ENCODE data around the gene RHBDL1. TPM values are rescaled to one million over a fixed set of nuclear protein-coding genes. Genes with fewer than 3 reads are reported as not detected.

Gene RHBDL1
- total RNA-seq, 4 donors from 2014 or later, result 1.1 to 1.5 (median 1.3) TPM; not detected in 1

DNA sequence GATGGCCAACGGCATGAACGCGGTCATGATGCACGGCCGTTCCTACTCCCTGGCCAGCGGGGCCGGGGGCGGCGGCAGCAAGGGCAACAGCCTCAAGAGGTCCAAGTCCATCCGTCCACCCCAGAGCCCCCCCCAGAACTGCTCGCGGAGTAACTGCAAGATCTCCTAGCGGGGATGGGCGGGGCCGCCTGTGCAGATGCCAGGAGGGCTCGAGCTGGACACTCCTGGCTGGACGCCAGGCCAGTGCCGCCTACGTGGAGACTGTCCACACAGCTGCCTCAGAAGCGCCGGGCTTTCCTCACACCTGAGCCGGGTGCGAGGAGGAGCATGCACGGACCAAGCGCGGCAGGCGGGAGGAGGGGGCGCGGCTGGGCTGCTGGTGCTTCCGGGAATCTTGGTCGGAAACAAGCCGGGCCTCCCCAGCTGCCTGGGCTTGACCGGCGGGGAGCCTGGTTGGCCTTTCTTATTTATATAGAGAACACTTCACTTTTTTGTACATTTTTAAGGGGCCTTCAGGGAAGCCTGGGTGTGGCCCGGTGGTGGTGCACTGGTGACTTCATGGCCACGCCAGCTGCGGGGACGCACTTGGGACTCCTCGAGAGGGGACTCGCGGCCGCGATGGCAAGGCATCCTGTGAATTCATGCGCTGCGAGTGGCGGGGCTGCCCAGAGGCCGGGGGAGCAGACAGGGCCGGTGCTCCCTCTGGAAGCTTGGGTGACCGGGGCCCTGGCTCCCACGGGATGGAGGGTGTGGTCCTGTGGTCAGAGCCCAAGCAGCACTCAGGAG is 47.8 kb upstream of the RHBDL1 start:
- Histone ChIP-seq H3K9me3 (no peaks in the 10 kb centered on the region), H3K4me3 (no peak overlapping the region), H3K36me3 (peaks cover 0 to 45% of the 10 kb centered on the region in 2 donors), H3K27me3 (peaks cover 17% of the 10 kb centered on the region), H3K27ac (peak overlapping the region in 1 of 4 donors; percentile 19), H3K4me1 (peaks cover 0 to 23% (median 18%) of the 10 kb centered on the region in 3 donors)
- WGBS, 2 donors (ENCODE audit: low coverage in 1 of 2), result 77% methylated on average over 6 of the region's 50 CpGs; no CpG with 5 or more reads in 1 of the 2 donors
- no peak for ATAC-seq
- TF ChIP-seq POLR2AphosphoS5 (IDR thresholded peaks at IDR 0.05) (no peak), EP300 (IDR thresholded peaks at IDR 0.05) (no peak), POLR2A (IDR thresholded peaks at IDR 0.05) (no peak)
- TF ChIP-seq, protein P1, sequence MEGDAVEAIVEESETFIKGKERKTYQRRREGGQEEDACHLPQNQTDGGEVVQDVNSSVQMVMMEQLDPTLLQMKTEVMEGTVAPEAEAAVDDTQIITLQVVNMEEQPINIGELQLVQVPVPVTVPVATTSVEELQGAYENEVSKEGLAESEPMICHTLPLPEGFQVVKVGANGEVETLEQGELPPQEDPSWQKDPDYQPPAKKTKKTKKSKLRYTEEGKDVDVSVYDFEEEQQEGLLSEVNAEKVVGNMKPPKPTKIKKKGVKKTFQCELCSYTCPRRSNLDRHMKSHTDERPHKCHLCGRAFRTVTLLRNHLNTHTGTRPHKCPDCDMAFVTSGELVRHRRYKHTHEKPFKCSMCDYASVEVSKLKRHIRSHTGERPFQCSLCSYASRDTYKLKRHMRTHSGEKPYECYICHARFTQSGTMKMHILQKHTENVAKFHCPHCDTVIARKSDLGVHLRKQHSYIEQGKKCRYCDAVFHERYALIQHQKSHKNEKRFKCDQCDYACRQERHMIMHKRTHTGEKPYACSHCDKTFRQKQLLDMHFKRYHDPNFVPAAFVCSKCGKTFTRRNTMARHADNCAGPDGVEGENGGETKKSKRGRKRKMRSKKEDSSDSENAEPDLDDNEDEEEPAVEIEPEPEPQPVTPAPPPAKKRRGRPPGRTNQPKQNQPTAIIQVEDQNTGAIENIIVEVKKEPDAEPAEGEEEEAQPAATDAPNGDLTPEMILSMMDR (IDR thresholded peaks at IDR 0.05), result no peak

DNA sequence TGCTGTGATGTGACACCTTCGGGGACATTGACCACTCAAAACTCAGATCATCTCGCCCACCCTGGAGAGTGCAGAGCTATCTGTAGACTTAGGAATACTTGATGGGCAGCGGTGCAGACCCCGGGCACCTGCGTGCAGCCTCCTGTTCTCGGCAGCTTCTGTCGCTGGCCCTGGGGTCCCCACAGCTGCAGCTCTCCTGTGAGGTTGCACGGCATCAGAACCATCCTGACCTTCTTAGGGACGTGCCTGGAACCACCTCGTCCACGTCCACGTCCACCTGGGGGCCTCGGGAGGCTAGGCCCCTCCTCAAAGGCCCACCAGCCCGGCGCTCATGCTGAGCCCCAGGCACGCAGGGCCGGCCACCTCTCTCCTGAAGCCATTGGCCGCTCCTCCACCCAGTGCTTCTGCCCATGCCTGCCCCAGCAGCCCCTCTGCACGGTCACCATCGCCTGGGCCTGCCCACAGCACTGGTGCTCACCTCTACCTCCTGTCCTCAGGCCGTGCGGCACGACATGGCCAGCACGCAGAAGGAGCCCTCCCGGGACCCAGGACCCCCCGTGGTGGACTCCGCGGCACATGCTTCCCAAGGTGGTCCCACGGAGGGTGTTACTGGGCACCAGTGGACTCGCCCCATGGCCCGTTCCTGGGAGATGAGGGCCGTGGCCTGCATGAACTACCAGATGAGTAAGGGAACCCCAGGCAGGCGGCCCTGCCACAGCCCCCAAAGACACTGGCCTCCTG is 47.0 kb upstream of the RHBDL1 start:
- TF ChIP-seq POLR2A (IDR thresholded peaks at IDR 0.05), result no peak
- TF ChIP-seq POLR2AphosphoS5 (IDR thresholded peaks at IDR 0.05), result no peak
- no peak for TF ChIP-seq EP300 (IDR thresholded peaks at IDR 0.05)
- Histone ChIP-seq H3K27me3 (peaks cover 19% of the 10 kb centered on the region), H3K9me3 (no peaks in the 10 kb centered on the region), H3K4me3 (no peak overlapping the region), H3K4me1 (peaks cover 0 to 23% (median 18%) of the 10 kb centered on the region in 3 donors), H3K27ac (no peak overlapping the region), H3K36me3 (peaks cover 0 to 53% of the 10 kb centered on the region in 2 donors)
- WGBS, 2 donors (ENCODE audit: low coverage in 1 of 2), result 70% methylated on average over 2 of the region's 33 CpGs; no CpG with 5 or more reads in 1 of the 2 donors
- ATAC-seq, result no peak

DNA sequence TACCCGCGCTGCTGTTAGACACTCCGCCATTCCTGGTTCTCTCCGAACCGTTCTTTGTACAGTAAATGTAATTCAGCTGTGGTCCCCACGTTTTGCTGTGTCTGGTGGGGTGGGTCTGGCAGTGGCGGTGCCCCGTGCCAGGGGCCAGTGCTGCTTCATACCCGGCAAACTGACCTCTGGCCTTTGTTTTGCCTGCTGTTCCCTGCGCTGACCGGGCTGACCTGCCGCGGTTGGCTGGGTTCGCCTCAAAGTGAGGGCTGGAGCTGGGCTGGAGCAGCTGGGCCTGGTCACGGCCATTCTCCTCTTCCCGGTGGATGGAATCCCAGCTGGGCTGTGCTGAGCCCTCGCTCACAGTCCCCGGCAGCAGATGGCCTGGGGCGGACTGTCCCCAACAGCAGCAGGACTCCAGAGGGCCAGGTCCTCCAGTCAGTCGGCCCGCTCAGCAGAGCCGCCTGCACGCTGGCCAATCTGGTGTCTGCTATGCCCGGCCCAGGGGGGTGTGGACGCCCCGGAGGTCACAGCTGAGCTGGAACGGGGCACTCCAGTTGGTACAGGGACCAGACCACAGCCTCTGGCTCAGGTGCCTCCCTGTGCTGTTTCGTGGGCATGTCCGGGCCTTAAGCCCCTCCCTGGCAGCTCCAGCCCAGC is 46.2 kb upstream of the RHBDL1 start:
- Histone ChIP-seq H3K27me3 (peaks cover 19% of the 10 kb centered on the region), H3K4me1 (peaks cover 0 to 26% (median 18%) of the 10 kb centered on the region in 3 donors), H3K4me3 (no peak overlapping the region), H3K36me3 (peaks cover 0 to 61% of the 10 kb centered on the region in 2 donors), H3K9me3 (no peaks in the 10 kb centered on the region), H3K27ac (no peak overlapping the region)
- WGBS, 2 donors (ENCODE audit: low coverage in 1 of 2), result 90% methylated on average over 2 of the region's 29 CpGs; no CpG with 5 or more reads in 1 of the 2 donors
- no peak for ATAC-seq
- TF ChIP-seq POLR2AphosphoS5 (IDR thresholded peaks at IDR 0.05), result no peak
- no peak for TF ChIP-seq EP300 (IDR thresholded peaks at IDR 0.05)
- TF ChIP-seq, protein P1 (IDR thresholded peaks at IDR 0.05), result no peak
- TF ChIP-seq POLR2A (IDR thresholded peaks at IDR 0.05), result no peak

DNA sequence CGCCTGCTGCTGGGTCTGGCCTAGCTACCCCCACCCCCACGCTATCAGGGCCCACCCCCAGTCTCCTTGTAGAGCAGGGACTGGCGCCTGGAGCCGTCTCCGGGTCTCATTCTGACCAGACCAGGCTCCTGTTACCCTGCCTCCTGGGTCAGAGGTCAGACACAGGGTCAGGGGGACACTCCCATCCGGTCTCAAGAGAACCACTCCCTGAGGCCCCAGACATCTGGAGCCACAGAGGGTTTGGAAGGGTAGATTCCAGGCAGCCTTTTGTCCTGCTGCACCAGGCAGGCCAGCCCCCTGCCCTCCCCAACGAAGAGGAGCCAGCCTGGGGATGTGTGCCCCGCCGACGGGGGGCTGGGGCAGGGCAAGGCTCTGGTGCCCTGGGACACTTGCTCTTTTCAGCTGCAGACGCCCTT is 45.6 kb upstream of the RHBDL1 start:
- peaks cover 0 to 31% (median 18%) of the 10 kb centered on the region in 3 donors for H3K4me1 ChIP-seq
- peaks cover 0 to 66% of the 10 kb centered on the region in 2 donors for H3K36me3 ChIP-seq
- no peak for TF ChIP-seq EP300 (IDR thresholded peaks at IDR 0.05)
- TF ChIP-seq, protein P1 (IDR thresholded peaks at IDR 0.05), result no peak
- no peak for TF ChIP-seq POLR2A (IDR thresholded peaks at IDR 0.05)
- TF ChIP-seq POLR2AphosphoS5 (IDR thresholded peaks at IDR 0.05), result no peak
- 47% methylated on average over 3 of the region's 11 CpGs; no CpG with 5 or more reads in 1 of the 2 donors for whole genome bisulfite sequencing, 2 donors (ENCODE audit: low coverage in 1 of 2)
- no peak for ATAC-seq
- H3K27me3 ChIP-seq, result peaks cover 19% of the 10 kb centered on the region
- H3K9me3 ChIP-seq, result no peaks in the 10 kb centered on the region
- no peak overlapping the region for H3K4me3 ChIP-seq
- H3K27ac ChIP-seq, result no peak overlapping the region
